ENCODE measurements around the gene ZNF717.
A peak's percentile ranks its signal among the peaks of the same experiment; 100 is the strongest.
"Not testable (repeated sequence)": the region's sequence is repeated elsewhere in the genome, so short reads cannot be mapped to it uniquely, and the experiment has no call there.

Gene ZNF717

DNA sequence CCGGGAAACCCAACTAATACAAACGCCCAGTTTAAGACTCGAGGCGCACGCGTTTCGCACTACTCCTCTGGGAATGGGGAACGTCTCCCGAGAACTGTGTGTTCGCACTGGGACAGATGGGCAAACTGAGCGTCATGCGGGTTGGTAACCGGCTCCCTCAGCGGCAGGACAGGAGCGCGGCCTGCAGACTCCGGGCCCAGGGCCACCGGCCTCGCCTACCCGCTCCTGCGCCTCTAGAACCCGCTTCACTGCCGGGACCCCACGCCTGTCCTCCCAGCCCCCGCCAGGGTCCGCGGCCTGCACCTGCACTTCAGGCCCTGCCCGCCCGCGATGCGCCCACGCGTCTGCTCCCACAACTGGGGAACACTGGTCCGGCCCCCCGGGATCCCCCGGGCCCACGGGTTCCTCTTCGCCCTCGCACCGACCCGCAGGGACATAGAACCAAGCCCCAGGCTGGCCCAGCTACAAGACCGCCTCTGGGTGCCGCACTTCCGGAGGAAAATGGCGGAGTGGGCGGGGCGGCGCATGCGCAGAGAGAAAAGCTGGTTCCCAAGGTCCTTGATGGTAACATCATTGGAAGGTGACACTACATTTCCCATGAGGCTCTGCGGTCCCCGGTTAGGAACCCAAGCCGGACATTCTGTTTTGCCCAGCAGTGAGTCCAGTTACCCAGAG lies at the start of gene ZNF717:
Gene ZNF717, minus strand, starts transcription at position 469 of the 675 bp plus-strand sequence. CDS start 2,187 bp downstream, outside the sequence.
- peak; percentile 93 for DNase-seq

DNA sequence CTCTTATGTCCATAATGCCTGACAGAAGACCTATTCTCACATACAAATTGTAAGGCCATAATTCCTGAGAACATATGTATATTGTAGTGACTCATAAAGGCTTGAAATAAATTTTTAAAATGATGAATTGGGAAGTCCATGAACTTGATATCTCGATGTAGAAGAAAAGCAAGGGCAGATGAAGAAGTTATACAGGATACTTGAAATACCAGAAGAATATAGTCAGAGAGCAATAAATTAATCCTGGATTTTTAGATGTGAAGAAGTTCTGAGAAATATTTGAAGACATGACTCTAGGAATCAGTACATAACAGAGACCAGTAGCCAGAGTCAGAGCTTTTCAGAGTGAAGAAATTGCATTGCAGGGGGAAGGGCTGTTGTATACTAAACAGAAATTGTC lies 45.7 kb upstream of the ZNF717 start:
- not testable (repeated sequence) for DNase-seq

DNA sequence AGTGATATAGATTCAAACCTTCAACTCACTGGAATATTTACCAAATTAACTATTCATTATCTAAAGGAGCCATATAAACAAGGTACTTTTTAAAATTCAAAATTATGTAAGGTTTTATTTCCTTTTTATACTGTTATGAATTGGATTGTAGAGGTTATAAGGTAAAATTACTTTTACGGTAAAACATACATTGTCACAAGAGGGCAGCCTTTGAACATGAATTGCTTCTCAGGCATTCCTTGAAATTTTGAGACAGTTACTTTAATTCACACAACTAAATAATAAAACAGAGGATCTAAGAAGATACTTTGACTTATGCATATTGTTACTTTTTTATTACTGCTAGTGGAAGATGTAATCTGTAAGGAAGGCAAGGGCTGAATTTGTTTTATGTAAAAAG lies 32.7 kb upstream of the ZNF717 start:
- DNase-seq, result not testable (repeated sequence)

DNA sequence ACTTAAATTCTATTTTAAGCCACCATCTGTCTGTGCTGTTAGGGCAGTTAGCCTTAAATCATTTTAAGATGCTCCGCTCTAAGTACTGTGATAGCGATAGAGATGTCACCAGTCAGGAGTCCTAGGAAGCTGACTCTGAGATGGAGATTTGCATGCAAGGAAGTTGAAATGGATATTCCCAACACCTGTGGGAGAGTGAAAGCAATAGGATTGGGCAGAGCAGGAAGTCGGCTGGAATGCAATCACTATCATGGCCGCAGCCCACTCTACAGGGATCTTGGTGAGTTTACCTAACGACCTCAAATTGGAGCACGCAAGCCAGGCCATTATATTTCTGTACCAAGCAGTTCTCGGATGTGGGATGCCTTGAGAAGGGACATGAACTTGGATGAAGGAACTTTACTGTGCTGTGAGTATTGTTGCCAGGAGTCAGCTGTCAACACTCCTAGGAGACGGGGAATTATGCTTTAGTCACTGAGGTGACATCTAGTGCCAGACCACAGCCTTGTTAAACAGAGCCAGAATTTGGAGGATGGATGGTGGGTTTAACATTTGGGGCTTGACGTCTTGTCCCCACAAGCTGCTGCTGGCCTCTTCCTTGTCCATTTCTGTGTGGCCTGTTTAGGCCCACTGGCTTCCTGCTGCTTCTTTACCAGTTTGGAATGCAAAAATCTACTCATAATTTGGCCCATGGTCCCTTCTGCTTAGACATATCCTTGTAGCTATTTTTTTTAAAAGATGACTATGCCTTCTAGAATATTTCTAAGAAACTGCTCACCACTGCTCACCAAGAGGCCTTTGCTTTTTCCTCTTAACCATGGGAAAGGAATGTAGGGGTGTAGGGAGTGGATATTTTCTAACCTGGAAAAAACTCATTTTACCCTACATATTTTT lies 31.2 kb upstream of the ZNF717 start:
- not testable (repeated sequence) for DNase-seq

DNA sequence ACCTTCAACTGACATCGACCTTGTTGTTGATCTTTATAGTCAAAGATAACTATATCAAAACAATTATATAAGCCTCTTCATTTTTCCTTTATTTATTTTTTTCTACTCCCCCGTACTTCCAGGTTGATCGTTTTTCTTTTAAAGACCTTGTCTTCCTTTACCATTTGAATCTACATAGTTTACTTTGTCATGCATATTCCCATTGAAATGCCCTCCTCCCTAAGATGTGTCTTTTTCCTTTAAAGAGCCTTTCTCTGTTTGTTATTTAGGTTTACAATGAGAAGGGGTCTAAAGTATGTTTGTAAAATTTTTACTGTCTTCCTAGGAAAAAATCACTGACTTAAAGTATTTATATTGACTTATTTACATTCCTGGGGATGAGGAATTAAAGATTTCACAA lies 29.4 kb upstream of the ZNF717 start:
- DNase-seq, result no peak

DNA sequence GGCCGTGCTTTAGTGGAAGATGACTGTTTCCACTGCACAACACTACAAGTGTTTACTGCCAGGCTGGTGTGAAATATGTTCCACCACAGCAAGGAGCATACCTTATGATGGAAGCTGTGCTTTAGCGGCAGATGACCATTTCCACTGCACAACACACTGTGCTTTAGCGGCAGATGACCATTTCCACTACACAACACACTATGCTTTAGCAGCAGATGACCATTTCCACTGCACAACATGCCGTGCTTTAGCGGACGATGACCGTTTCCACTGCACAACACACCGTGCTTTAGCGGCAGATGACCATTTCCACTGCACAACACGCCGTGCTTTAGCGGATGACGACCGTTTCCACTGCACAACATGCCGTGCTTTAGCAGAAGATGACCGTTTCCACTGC lies 2.8 kb downstream of the ZNF717 start:
- DNase-seq, result no peak

DNA sequence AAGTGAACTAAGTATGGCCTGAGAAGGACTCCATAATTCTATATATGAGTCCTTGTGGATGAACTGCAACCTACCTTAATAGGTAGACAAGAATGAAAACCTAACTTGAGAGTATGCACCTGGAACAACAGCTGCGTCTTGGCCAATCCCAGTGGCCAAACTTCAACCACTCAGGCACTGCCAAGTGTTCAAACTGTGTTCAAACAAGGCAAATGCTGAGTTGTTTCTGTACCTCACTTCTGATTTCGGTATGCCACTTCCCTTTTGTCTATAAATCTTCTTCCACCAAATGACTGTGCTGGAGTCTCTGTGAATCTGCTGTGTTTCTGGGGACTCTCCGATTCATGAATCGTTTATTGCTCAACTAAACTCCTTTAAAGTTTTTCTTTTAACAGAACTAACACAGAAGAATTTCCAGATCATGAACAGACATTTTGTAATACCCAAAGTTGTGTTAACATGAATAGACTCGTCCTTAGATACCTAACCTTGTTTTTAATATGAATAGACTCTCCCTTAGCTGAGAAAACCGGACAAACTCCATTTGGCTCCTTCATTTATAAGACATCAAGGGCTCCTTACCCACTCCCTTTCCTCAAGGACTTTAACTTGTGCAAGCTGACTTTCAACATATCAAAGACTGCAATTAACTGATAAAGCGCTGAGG lies 4.1 kb downstream of the ZNF717 start:
- DNase-seq, result no peak

DNA sequence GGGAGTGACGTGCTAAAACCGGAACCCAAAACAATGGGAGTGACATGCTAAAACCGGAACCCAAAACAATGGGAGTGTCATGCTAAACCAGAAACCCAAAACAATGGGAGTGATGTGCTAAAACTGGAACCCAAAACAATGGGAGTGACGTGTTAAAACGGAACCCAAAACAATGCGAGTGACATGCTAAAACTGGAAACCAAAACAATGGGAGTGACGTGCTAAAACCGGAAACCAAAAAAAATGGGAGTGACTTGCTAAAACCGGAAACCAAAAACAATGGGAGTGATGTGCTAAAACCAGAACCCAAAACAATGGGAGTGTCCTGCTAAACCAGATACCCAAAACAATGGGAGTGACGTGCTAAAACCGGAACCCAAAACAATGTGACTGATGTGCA lies 7.6 kb downstream of the ZNF717 start:
- not testable (repeated sequence) for DNase-seq

DNA sequence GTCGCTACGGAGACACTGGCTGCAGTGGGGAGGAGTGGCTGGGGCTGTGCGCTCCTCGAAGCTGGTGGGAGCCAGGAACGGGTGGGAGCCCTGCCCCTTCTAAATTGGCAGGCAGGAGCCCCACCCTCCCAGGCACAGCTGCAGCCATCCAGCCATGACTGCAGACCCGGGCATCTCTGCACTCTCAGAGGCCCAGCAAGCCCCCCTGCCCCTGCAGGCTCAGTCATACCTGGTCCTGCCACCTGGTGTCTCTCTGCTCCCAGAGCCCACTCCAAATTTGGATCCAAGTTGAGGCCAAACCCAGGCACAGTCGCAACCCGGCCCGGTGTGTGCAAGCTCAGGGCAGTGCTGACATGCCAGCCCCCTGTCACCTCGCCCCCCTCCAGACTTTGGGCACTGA lies 13.7 kb downstream of the ZNF717 start:
- not testable (repeated sequence) for DNase-seq

DNA sequence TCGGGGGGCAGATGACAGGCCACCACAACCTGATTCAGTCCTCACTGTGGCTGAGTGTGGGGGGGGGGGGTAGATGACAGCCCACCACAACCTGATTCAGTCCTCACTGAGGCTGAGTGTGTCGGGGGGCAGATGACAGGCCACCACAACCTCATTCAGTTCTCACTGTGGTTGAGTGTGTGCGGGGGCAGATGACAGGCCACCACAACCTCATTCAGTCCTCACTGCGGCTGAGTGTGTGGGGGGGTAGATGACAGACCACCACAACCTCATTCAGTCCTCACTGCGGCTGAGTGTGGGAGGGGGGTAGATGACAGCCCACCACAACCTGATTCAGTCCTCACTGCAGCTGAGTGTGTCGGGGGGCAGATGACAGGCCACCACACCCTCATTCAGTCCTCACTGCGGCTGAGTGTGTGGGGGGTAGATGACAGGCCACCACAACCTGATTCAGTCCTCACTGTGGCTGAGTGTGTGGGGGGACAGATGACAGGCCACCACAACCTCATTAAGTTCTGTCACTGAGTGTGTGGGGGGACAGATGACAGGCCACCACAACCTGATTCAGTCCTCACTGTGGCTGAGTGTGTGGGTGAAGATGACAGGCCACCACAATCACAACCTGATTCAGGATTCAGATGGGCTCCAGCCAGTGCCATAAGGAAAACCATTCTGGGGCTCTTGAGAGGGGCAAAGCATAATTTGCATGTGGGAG lies 16.9 kb downstream of the ZNF717 start:
- DNase-seq, result no peak

DNA sequence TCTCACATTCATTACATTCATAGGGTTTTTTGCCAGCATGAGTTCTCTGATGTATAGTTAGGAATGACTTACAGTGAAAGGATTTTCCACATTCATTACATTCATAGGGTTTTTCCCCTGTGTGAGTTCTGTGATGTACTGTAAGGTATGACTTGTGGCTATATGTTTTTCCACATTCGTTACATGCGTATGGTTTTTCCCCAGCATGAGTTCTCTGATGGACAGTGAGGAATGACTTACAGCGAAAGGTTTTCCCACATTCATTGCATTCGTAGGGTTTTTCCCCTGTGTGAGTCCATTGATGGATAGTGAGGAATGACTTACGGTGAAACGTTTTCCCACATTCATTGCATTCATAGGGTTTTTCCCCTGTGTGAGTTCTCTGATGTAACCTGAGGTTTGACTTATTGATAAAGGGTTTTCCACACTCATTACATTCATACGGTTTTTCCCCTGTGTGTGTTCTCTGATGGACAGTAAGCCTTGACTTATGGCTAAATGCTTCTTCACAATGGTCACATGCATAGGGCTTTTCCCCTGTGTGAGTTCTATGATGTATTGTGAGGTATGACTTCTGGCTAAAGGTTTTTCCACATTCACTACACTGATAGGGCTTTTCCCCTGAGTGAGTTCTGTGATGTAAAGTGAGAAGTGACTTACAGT lies 47.4 kb downstream of the ZNF717 start:
- no peak for DNase-seq

DNA sequence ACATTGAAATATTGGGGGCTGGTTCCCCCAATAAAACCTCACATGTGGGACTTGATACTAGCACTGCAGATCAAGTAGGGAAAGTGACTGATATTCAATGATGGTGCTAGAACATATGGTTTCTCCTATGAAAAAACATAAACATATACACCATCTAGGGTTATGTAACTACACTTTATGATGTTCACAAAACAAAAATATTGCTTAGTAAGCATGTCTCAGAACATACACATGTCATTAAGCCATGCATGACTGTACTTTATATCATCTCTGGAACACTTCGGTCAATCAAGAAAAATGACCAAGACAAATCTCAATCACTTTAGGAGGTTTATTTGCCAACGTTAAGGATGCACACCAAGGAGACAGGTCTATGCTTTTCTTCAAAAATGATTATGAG lies 57.4 kb downstream of the ZNF717 start:
- DNase-seq, result no peak

DNA sequence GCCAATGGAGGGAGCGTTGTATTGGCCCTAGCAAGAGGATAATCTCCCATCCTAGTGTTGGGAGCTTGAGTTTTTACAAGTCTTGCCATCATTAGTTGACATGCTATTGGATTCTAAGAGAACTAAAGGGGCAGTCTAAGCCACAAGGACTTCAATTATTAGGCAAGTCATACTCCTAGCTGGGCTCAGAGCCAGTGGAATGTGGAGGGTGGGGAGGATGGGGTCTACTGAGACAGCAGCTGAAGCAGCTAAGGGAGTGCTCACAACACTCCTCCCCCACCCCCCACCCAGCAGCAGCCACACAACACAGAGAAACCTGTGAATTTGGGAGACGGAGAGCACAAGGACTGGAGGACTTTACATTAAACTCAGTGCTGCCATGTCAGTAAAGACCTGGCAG lies 93.3 kb downstream of the ZNF717 start:
- DNase-seq, result no peak

DNA sequence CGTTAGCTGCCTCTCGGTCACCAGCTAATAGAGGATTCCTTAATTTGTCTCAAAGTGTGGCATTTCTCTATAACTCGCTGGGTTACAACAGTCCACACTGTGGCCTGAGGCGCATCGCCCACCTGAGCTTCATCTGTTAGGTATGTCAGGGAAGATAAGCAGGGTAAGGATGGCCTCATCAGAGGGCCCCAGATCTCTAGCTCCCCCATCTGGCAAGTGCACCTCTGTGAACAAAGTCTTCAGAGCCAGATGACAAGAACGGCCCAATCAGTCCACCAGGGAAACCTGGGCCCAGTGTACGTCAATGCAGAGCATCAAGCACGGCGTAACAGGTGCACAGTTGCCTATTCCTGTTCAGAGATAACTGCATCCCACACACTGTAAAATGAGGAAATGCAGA lies 98.0 kb downstream of the ZNF717 start:
- DNase-seq, result no peak

Measured in CD4-positive, alpha-beta T cell treated with Interleukin-12 subunit alpha and Interleukin-12 subunit beta, for 1 hour (primary cell).